AG09319 (cell line): ENCODE results near the gene IMPG1.
"Not testable (repeated sequence)": the region's sequence is repeated elsewhere in the genome, so short reads cannot be mapped to it uniquely, and the experiment has no call there.

Source experiments
- DNase-seq: peaks from one replicate; pipeline ENCODE4 v3.0.0-alpha.2; 2010; ENCODE audit warnings: low read depth; ENCODE audit errors: extremely low read depth
- TF ChIP-seq, protein P1 (sequence below): IDR thresholded peaks from 2 replicates; pipeline ENCODE4 v1.5.1; 2011; ENCODE audit warnings: low read depth, mild to moderate bottlenecking, inconsistent platforms, low read length, moderate library complexity

Gene IMPG1

DNA sequence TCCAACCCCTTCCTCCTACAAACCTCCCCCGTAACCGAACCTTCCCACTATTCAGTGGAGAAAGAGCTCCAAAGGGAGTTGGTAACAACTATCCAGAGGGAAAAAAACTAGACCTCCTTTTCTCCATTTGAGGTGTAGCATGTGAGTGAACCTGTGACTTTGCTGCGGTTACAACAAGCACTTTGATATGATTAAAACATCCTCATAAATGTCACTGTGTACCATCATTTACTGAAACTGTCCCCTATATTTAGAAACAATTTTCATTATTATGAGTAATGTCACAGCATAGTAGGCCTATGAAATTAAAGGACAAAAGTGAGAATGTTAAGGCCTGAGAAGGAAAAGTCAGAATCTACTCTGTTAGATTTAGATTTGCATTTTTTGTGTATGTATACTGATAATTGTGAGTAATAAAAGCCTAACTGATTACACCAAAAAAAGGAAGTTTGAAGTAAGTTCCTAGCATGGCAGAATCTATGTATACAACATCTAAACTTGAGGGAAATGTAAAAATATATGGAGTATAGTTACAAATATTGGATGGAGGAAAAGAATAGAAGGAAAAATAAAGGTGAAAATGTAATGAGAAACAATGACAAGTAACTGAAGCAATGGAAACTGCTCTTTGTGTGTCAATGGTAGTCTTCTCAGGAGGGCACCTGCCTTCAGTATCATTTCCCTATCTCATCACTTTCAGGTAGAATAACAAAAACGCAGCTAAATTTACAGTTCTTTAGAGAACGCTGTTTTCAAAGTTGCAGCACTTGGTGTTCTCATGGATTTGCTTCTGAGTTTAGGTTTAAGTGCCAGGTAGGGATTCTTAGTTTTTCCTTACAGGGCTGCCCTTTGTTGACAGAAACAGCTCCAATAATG, 145.9 kb downstream of the IMPG1 start:
- TF ChIP-seq, protein P1, sequence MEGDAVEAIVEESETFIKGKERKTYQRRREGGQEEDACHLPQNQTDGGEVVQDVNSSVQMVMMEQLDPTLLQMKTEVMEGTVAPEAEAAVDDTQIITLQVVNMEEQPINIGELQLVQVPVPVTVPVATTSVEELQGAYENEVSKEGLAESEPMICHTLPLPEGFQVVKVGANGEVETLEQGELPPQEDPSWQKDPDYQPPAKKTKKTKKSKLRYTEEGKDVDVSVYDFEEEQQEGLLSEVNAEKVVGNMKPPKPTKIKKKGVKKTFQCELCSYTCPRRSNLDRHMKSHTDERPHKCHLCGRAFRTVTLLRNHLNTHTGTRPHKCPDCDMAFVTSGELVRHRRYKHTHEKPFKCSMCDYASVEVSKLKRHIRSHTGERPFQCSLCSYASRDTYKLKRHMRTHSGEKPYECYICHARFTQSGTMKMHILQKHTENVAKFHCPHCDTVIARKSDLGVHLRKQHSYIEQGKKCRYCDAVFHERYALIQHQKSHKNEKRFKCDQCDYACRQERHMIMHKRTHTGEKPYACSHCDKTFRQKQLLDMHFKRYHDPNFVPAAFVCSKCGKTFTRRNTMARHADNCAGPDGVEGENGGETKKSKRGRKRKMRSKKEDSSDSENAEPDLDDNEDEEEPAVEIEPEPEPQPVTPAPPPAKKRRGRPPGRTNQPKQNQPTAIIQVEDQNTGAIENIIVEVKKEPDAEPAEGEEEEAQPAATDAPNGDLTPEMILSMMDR, result no peak
- DNase-seq, result no peak

DNA sequence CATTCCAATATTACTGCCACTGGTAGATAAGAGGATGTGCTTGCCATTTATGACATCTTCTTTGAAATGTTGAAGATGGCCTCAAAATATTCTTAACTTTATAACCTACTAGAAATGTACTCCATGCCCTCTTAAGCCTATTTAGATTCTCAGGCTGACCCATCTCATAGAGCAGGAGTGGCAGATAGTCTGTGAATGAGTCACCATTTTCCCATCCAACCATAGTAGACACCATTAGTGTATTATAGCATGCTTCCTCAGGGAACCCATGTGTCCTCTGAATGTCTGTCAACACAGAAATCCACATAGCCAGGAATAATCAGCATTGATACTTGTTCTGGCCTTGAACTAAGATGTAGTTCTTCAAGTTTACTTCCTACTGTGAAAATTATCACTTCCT, 150.2 kb downstream of the IMPG1 start:
- no peak for DNase-seq
- TF ChIP-seq, protein P1, result no peak

DNA sequence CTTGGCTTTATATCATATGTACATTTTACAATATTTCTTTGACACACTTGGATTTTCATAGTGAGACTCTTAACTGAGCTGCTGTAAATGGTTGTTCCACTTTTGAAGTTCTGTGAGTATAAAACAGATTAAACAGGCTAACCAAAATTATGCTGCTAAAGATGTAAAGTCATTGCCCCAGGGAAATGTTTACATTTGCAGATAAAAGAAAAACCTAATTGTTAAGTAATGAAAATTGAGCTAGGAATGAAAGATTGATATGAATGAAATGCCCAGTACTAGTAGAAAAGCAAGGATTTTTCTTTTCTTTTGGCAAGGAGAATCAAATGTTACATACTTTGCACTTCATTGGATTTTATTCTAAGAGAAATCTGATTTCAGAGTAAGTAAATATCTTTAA, 159.4 kb downstream of the IMPG1 start:
- no peak for DNase-seq
- TF ChIP-seq, protein P1, result no peak

DNA sequence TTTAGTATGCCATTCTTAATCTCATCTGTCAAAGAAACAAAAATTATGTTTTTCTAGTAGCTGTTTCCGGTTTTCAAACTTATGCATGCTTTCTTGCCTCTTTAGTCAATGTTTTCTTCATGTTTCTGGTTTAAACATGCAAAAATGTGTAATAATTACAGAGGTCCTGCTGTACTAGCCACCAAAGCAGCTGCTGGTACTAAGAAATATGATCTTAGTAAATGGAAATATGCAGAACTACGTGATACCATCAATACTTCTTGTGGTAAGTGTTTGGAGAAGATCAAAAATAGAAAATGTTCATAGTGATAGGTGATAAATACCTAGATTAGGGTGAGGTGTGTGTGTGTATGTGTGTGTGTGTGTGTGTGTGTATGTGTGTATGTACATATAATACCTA, 165.0 kb downstream of the IMPG1 start:
- TF ChIP-seq, protein P1, result no peak

DNA sequence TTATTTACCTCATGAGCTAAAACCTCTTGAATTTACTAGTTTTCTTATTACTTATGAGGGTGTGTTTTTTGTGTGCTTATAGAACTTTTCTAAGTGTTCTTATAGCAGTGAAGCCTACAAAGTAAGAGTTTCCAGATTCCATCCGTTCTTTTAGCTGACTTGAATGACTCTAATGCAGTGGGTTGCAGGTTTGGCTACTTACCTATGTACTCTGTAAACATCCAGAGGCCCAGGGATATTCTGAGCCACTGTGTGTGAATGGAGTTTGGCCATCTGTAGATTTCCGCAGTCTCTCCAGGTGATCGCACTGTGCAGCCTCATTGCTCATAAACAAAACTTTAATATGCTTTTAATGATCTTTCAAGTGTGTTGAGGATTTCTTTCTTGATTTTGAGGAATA, 165.6 kb downstream of the IMPG1 start:
- TF ChIP-seq, protein P1, result no peak

More for the DNA sequence above, 165.0 kb downstream of the IMPG1 start:
- no peak for DNase-seq

DNA sequence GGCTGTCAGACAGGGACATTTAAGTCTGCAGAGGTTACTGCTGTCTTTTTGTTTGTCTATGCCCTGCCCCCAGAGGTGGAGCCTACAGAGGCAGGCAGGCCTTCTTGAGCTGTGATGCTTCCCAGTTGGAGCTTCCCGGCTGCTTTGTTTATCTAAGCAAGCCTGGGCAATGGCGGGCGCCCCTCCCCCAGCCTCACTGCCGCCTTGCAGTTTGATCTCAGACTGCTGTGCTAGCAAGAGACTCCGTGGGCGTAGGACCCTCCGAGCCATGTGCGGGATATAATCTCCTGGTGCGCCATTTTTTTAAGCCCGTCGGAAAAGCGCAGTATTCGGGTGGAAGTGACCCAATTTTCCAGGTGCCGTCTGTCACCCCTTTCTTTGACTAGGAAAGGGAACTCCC, 167.3 kb downstream of the IMPG1 start:
- DNase-seq, result not testable (repeated sequence)

More for the DNA sequence above, 165.6 kb downstream of the IMPG1 start:
- no peak for DNase-seq

DNA sequence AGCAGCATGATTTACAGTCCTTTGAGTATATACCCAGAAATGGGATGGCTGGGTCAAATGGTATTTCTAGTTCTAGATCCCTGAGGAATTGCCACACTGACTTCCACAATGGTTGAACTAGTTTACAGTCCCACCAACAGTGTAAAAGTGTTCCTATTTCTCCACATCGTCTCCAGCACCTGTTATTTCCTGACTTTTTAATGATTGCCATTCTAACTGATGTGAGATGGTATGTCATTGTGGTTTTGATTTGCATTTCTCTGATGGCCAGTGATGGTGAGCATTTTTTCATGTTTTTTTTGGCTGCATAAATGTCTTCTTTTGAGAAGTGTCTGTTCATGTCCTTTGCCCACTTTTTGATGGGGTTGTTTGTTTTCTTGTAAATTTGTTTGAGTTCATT, 172.2 kb downstream of the IMPG1 start:
- DNase-seq, result not testable (repeated sequence)

DNA sequence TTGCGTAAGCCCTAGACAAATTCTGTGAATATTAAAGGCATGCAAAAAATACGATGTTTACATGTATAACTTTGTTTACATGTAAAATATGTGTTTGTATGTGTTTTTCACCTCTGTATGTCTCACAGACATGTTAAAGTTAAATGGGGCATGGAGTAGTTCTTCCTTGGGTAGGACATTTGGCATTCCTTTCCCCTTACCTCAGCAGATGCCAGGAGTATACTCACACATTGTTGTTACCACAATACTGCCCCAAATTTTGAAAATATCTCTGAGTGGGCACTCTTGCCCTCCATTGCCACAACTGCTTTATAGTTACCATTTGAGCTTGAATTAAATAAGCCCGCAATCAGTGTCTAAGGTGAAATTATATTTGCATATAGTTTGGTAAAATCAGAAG, 175.9 kb downstream of the IMPG1 start:
- TF ChIP-seq, protein P1, result no peak

More for the DNA sequence above, 175.9 kb downstream of the IMPG1 start:
- DNase-seq, result no peak
